OCI-LY7 (cell line): ENCODE measurements around the gene LMX1A.

Experiments used
- EZH2phosphoT487 ChIP-seq: fragments of 200-600 bp; sonication (generic); IDR thresholded peaks from 2 replicates; pipeline ENCODE4 v1.6.1; 2018; ENCODE audit warnings: low read depth, borderline replicate concordance, mild to moderate bottlenecking, mixed run types, antibody characterized with exemption, low read length, moderate library complexity, mixed read lengths
- TF ChIP-seq, protein P1 (sequence below): fragments of 200-600 bp; sonication (generic); conservative IDR thresholded peaks from 2 replicates; pipeline ENCODE4 v1.5.1; 2014; ENCODE audit warnings: mild to moderate bottlenecking, antibody characterized with exemption, low read length, moderate library complexity, mixed read lengths

DNA sequence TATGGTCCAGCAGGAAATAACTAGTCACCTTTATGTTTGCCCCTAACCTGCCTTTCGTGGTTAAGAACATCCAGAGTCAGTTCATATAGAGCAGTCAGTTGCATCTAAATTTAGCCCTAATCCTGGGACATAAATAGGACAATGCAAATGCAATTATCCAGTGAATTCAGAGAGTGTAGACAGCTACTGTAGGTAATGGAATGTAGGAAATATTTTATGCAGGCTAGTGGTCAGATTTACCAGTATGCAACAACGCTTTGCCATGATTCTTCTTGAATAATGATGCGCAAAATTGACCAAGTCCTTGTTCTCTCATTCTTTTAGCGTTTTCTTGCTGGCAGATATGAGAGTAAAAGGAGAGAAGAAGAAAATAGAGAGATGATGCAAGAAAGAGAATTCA is 165.4 kb downstream of the LMX1A start:
- TF ChIP-seq, protein P1, sequence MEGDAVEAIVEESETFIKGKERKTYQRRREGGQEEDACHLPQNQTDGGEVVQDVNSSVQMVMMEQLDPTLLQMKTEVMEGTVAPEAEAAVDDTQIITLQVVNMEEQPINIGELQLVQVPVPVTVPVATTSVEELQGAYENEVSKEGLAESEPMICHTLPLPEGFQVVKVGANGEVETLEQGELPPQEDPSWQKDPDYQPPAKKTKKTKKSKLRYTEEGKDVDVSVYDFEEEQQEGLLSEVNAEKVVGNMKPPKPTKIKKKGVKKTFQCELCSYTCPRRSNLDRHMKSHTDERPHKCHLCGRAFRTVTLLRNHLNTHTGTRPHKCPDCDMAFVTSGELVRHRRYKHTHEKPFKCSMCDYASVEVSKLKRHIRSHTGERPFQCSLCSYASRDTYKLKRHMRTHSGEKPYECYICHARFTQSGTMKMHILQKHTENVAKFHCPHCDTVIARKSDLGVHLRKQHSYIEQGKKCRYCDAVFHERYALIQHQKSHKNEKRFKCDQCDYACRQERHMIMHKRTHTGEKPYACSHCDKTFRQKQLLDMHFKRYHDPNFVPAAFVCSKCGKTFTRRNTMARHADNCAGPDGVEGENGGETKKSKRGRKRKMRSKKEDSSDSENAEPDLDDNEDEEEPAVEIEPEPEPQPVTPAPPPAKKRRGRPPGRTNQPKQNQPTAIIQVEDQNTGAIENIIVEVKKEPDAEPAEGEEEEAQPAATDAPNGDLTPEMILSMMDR: no peak
- no peak for TF ChIP-seq EZH2phosphoT487
